Measurements from ENCODE around the gene CPLX1. TPM values are rescaled to one million over a fixed set of nuclear protein-coding genes. Genes with fewer than 3 reads are reported as not detected.
"Not testable (repeated sequence)": the region's sequence is repeated elsewhere in the genome, so short reads cannot be mapped to it uniquely, and the experiment has no call there.

Gene CPLX1
- total and polyA plus RNA-seq, 3 donors from 2014 or later = 4.4 to 8.2 (median 5.5) TPM

- no peak for DNase-seq
- H3K36me3 ChIP-seq (ENCODE audit: low read depth, missing control alignments) = no peaks in the 10 kb centered on the region
- H3K4me1 ChIP-seq = no peaks in the 10 kb centered on the region
- no peak overlapping the region for H3K27ac ChIP-seq
- TF ChIP-seq POLR2A (IDR thresholded peaks at IDR 0.05) = no peak
- TF ChIP-seq, protein P1, sequence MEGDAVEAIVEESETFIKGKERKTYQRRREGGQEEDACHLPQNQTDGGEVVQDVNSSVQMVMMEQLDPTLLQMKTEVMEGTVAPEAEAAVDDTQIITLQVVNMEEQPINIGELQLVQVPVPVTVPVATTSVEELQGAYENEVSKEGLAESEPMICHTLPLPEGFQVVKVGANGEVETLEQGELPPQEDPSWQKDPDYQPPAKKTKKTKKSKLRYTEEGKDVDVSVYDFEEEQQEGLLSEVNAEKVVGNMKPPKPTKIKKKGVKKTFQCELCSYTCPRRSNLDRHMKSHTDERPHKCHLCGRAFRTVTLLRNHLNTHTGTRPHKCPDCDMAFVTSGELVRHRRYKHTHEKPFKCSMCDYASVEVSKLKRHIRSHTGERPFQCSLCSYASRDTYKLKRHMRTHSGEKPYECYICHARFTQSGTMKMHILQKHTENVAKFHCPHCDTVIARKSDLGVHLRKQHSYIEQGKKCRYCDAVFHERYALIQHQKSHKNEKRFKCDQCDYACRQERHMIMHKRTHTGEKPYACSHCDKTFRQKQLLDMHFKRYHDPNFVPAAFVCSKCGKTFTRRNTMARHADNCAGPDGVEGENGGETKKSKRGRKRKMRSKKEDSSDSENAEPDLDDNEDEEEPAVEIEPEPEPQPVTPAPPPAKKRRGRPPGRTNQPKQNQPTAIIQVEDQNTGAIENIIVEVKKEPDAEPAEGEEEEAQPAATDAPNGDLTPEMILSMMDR (IDR thresholded peaks at IDR 0.05) = no peak
- H3K4me3 ChIP-seq = no peak overlapping the region
- no peaks in the 10 kb centered on the region for H3K9me3 ChIP-seq
- 85 to 90% methylated on average over 14 of the region's 14 CpGs for WGBS, 2 donors
- no peaks in the 10 kb centered on the region for H3K27me3 ChIP-seq
- intact Hi-C loops (cut with DNase I; ENCODE audit: low total_unique reads) = no loop called here
These were observed 11.5 kb downstream of the CPLX1 start for GRCh38 chr4:814312-814850.

GRCh38 chr4:813900-814299 lies 12.0 kb downstream of the CPLX1 start:
- H3K36me3 ChIP-seq (ENCODE audit: low read depth, missing control alignments) = no peaks in the 10 kb centered on the region
- H3K27ac ChIP-seq = no peak overlapping the region
- no peak for DNase-seq
- H3K9me3 ChIP-seq = no peaks in the 10 kb centered on the region
- WGBS, 2 donors = 69 to 70% methylated on average over 10 of the region's 10 CpGs
- H3K4me1 ChIP-seq = no peaks in the 10 kb centered on the region
- intact Hi-C loops (cut with DNase I; ENCODE audit: low total_unique reads) = no loop called here
- TF ChIP-seq, protein P1 (IDR thresholded peaks at IDR 0.05) = no peak
- no peak for TF ChIP-seq POLR2A (IDR thresholded peaks at IDR 0.05)
- no peak overlapping the region for H3K4me3 ChIP-seq
- H3K27me3 ChIP-seq = no peaks in the 10 kb centered on the region

- intact Hi-C loops (cut with DNase I; ENCODE audit: low total_unique reads) = no loop called here
- 72 to 78% methylated on average over 29 to 30 of the region's 30 CpGs for WGBS, 2 donors
- H3K36me3 ChIP-seq (ENCODE audit: low read depth, missing control alignments) = no peaks in the 10 kb centered on the region
- no peaks in the 10 kb centered on the region for H3K27me3 ChIP-seq
- DNase-seq = no peak
- H3K27ac ChIP-seq = no peak overlapping the region
- no peaks in the 10 kb centered on the region for H3K9me3 ChIP-seq
- no peak for TF ChIP-seq POLR2A (IDR thresholded peaks at IDR 0.05)
- TF ChIP-seq, protein P1 (IDR thresholded peaks at IDR 0.05) = no peak
- no peak overlapping the region for H3K4me3 ChIP-seq
- no peaks in the 10 kb centered on the region for H3K4me1 ChIP-seq
These were observed 16.9 kb downstream of the CPLX1 start for GRCh38 chr4:808860-809570.

GRCh38 chr4:807792-808191 lies 18.1 kb downstream of the CPLX1 start:
- Histone ChIP-seq H3K27me3 (no peaks in the 10 kb centered on the region), H3K4me3 (no peak overlapping the region), H3K27ac (no peak overlapping the region), H3K36me3 (ENCODE audit: low read depth, missing control alignments) (no peaks in the 10 kb centered on the region), H3K9me3 (no peaks in the 10 kb centered on the region), H3K4me1 (no peaks in the 10 kb centered on the region)
- TF ChIP-seq POLR2A (IDR thresholded peaks at IDR 0.05) = no peak
- TF ChIP-seq, protein P1 (IDR thresholded peaks at IDR 0.05) = no peak
- WGBS, 2 donors = 87 to 89% methylated on average over 5 of the region's 5 CpGs
- intact Hi-C loops (cut with DNase I; ENCODE audit: low total_unique reads) = no loop called here
- DNase-seq = no peak

GRCh38 chr4:806979-807378 lies 18.9 kb downstream of the CPLX1 start:
- H3K4me1 ChIP-seq; H3K9me3 ChIP-seq; H3K36me3 ChIP-seq (ENCODE audit: low read depth, missing control alignments); intact Hi-C loops (cut with DNase I; ENCODE audit: low total_unique reads); H3K27ac ChIP-seq; H3K27me3 ChIP-seq; H3K4me3 ChIP-seq; DNase-seq: not testable (repeated sequence)
- 84 to 93% methylated on average over 4 of the region's 4 CpGs for WGBS, 2 donors

All from testis (tissue), 3 donors.